Ammon's horn (tissue), 1 donor: ENCODE results near the gene CWC27.
A peak's percentile ranks its signal among the peaks of the same experiment; 100 is the strongest.

Experiments
- DNase-seq: peaks from one replicate; pipeline ENCODE4 v3.0.0-alpha.2; 2016; ENCODE audit warnings: low spot score

Gene CWC27

DNA sequence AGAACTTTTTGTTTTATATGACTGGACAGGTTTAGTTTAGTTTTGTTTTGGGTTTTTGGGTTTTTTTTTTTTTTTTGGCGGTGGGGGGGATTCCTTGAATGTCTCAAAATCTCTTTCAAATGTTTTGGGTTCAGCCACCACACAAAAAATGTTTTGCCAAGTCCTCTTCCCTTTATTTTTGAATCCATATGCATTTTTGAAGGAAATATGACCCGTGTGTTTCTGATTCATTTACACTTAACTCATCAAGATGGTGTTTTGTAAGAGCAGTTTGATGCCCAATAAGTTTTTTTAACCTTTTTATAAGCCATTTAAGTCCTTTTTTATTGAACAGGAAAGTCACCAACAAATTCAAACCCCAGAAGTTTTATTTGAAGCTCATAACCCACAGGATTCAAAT, 209.8 kb downstream of the CWC27 start:
- no peak for DNase-seq

DNA sequence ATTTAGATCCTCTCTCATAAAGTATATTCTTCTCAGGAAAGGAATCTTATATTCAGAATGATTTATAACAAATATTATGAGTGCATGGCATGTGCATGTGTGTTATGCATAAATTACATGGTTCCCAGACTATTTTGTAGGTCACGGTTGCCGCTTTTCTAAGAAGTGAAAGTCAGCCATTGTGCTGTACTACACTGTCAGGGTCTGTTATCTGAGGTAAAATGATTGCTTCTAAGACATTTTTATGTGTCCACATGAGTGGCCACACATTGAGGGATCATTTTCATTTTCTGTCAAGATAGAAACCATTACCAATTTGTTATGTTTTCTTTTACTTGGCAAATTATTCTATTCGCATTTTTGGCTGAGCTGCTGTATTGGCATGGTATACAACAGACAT, 210.8 kb downstream of the CWC27 start:
- no peak for DNase-seq

DNA sequence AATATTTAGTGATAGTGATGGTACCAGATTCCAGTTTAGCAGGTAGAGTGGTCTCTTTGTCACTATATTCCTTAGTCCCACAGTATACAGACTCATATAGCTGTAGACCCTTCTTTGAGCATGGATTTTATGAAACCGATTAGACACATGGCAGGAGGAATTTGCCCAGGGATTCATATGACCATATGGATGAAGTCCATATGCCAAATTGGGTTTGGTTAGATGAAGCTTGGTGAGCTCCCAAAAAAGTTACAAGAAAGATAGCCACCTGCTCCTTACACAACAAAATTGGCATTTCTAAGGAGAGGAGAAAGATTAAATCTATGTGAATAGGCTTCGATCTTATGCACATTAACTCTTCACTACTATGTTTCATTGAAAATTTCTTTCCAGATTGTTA, 211.4 kb downstream of the CWC27 start:
- no peak for DNase-seq

DNA sequence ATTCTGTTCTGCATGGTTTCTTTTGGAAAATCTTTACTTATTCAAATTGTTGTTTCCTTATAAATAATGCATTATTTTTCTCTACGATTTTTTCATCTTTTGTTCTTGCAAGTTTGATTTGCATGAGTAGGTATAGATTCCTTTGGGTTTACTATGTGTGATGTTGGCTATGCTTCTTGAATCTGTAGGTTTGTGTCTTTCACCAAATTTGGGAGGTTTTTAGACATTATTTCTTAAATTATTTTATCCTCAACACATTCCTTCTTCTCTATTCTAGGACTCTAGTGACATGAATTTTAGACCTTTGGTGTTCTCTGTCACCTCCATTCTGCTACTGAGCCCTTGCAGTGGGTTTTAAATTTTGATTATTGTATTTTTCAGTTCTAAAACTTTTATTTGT, 219.0 kb downstream of the CWC27 start:
- DNase-seq = no peak

DNA sequence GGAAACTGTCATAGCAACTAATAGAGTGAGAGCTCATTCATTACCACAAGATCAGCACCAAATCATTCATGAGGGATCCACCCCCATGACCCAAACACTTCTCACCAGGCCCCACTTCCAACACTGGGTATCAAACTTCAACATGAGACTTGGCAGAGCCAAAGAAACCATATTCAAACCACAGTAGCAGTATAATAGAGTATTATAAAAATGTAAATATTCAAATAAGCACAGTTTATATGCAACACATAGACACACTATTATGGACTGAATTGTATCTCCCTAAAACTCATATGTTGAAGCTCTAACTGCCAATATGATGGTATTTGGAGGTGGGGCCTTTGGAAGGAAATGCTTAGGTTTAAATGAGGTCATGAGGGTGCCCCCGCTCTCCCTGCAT, 240.5 kb downstream of the CWC27 start:
- DNase-seq = no peak

DNA sequence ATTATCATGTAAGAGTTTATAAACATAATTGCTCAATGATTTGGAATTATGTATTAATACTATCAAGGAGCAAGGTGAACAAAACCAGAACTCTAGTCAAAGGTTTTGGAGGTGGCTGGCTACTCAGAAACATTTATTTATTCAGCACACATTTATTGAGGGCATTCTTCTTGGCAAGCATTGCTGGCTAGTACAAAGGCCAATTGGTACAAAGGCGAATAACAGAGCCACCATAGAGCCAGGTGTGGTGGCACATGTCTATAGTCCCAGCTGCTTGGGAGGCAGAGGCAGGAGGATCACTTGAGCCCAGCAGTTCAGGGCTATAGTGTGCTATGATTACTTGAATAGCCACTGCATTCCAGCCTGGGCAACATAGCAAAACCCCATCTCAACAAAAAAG, 242.1 kb downstream of the CWC27 start:
- DNase-seq = no peak

DNA sequence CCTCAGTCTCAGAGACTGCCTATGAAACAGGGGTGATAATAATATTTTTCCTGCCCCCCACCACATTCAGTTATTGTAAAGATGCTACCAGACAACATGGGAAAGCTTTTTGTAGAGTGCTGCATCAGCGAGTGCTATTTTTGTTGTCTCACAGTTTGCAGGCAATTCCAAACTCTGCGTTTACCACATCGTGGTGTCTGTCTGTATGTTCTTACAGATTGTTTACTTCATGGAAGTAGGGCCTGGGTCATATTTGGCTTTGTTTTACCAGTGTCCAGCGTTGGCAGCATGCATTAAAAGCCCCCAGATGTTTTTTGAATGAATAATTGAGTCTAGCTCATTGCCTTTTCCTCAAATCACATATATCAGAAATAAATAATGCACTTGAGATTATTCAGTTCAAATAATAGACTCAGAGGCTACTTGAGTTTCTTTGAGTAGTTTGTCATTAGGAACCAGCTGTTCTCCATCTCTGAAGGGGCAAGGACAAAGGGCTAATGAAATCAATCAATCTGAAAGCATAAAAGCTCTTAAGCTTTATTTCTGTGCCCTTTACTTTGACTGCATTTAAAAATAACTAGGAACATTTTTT, 243.7 kb downstream of the CWC27 start:
- no peak for DNase-seq

DNA sequence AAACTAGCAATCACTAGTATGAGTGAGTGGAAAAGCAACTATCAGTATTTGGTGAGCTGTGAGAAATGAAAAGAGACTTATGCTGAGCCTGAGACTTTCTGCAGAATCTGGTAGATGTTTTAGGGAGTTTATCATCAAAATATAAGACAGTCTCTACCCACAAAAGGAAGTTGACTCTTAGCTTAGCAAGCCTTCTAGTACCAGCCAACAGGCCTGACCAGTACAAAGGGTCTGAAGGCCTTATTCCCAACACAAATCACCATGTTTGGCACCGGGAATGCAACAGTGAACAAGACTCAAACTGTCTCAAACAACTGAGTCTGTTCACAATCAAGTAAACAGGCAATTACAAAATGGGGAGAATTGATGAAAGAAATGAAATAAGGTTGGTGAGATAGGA, 244.4 kb downstream of the CWC27 start:
- DNase-seq = no peak

DNA sequence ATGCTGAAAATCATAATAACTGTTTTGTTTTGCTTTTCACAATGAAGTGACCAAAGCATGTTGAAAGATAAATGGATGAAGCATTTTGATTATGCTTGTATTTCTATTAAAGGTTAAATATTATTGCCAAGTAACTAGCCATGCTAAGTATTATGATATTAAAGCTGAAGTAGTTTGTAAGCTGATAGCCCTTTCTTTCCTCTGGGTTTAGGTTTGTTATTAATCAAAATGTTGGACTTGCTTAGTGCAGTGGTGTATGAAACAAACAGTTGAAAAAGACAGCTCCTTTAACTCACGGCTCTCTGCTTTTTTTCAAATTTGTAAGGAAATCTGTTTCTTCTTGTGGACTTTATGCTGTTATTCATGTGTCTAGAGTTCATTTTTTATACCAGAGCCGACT, 246.0 kb downstream of the CWC27 start:
- no peak for DNase-seq

DNA sequence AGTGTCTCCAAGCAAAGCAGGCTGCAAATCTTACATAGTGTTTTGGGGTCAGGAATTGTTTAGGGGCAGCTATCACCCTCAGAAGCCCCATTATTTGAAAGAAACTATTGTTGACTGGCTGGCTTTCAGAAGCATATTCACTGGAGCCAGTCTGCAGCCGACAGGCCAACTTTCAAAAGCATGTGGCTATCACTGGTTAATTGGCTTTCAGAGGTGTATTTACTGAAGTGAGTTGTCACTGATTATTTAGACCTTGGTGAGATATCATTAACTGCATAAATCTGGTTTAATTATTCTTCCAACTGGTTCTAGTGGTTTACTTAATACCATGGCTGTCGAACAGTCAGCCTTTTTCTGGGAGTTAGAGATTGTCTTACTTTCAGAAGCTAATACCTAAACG, 247.0 kb downstream of the CWC27 start:
- no peak for DNase-seq

DNA sequence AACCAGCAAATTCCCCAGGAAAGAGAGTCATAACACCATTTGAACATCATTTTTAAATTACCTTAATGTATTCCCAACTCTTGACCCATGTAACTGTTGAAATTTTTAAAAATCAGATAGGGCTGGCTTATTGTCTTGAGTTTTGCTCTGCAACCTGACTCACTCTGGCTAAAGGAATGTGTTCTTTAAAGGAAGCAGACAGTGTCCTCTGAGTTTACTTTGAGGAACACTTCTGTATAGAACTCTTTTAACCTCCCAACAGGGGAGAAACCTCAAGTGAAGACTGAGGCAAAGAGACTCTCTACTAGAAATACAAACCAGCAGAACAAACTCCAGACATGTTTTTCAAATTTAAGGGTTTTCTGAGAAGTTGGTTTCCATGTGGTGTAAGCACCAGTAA, 248.9 kb downstream of the CWC27 start:
- no peak for DNase-seq

DNA sequence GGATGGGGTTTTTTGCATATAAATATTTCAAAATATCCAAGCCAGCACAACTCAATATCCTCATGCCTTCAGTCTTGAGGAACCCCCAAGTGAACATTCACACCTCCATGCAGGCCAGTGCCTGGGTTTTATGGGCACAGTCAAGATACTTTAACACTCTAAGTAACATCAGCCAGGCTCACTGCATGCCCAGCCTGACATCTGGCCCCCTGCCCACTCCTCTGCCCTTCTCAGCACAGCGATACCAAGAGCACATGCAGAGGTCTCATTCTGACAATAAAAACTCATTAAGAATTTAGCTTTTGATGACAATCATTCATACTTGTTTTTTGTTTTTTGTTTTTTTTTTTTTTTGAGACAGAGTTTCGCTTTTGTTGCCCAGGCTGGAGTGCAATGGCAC, 250.0 kb downstream of the CWC27 start:
- no peak for DNase-seq

DNA sequence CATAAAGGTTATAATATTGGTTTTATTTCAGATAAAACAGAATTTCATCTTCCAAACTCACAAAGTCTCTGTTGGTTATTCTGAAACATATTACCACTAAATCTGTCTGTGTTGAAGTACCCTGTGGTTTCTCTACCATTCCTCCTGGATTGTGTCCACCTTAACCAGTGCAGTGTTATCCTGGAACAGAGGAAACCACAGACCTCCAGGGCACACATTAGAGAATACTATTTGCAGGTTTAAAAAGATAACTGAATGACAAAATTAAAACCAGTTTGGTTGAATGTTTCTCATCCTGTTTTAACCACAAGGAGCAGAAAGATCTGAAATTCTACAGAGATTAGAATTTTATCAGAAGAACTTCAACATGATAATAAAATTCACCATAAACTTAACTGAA, 251.8 kb downstream of the CWC27 start:
- no peak for DNase-seq

DNA sequence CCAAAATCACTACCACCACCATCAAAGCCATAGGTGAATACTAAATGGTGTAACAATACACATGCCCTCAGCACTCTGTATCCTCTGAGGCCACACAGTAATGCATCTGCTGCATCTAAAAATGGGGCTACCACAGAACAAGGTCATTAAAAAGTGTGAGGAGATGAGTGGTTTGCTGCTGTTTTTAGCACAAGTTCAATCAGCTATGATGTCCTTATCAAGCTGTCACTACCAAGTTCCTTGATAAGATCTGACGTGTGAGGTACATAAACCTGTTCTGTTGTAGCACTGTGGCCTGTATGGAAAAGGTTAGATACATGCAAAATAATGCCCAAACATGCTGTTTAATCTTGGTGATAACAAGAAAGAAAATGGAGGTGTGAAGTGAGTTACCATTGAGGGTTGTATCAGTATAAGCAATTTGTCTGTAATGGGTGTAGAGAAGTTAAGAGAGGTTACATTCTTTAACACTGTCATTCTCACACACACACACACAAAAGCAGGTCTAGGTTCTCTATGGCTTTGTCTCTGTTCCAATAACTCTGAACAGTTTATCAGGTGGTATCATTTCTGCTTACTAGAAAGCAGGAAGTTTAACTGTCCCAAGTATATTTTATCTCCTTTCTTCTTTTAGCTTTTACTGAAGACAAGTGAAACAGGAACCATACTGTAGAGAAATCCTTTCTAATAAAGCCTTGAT, 252.9 kb downstream of the CWC27 start:
- no peak for DNase-seq

DNA sequence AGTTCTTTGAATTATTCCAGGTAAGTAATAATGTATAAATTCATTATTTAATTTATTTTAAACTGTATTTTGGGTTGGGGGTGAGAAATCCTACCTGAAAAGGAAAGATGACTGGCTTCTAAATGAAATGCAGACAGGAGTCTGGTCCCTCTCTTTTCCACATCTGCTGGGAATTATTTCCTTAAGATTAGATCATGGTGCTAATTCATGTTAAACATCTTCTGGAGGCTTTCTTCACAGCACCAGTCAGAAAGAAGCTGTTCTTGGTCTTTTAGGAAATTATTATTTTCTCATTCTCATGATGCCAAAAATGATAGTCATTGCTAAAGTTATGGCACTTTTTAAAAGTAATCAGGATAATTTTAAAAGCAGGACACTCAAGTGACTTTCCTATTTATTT, 254.2 kb downstream of the CWC27 start:
- DNase-seq = no peak

DNA sequence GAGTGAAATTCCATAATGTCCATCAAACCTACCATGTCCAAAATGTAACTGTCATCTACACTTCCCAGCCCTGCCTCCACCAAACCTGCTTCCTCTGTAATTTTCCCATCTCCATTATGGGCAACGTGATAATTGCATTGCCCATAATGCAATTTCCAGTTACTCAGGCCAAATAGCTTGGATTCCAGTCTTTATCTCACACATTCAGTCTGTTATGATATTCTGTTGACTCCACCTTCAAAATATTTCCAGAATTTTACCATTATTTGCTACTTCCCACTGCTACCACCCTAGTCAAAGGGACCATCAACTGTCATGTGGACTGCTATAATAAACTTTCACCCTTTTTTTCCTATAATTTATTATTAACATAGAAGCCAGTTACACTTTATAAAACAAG, 256.0 kb downstream of the CWC27 start:
- no peak for DNase-seq

DNA sequence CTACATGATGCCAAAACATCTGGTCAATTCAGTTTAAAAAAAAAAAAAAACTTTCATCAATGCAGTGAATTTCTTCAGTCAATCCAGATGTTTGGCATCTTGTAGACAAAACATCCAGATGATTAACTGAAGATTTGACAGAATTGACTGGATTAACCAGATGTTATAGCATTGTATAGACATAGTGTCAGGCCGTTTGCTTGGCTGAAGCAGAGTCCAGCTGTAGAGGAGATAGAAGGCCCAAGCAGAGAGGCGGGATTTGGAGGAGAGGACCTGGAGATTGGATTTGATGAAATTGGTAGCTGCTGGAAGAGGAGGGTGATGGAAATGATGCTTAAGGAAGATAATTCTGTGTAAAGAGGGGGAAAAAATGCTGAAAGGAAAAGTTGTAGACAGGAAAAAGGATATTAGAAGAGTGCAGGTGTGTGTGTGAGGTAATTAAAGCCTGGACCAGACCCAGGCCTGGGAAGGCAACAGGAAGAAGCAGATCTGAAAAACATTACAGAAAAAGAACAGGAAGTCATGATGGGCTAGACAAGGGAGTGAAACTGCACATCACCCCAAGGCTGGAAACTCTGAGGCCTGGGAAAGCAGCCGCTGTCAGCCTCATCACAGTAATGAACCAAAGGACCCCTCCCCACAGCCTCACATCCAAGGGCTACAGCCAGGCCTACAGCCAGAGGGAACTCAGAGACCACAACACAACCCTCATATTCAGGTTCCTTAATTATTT, 258.3 kb downstream of the CWC27 start:
- no peak for DNase-seq

DNA sequence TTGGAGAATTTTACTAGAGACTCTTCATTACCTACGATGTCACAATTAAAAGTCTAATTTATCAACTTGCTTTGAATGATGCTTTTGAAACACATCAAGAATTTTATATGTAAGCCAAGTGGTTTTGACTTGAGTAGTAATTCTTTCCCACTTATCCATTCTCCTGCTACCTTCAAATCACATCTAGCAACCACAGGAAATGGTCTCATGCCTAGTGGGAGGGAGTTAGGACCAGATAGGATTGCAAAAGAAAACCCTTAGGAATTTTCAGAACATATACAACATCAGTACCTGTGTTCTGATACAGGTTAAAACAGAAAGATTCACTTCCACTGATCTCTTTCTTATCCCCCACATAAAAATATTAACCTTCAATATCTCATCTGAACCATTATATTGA, 260.4 kb downstream of the CWC27 start:
- DNase-seq = no peak

DNA sequence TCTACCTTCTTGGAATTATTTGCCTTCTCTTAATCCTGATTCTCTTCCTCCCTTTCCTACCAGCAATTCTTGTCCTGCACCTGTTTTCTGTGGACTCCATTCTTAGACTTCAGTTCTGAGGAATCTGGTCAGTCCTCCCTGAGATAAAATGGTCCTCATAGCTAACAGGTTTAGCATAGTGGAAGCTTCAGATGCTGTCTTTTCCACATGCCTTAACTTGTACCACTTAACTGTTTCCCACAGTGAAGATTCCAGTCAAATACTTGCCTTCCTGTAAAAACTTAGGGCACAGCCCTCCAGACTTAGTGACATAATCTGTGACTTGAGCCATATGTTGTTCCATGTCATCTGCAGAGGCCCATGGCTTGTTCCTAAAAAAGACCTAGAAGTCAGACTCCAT, 261.3 kb downstream of the CWC27 start:
- no peak for DNase-seq

DNA sequence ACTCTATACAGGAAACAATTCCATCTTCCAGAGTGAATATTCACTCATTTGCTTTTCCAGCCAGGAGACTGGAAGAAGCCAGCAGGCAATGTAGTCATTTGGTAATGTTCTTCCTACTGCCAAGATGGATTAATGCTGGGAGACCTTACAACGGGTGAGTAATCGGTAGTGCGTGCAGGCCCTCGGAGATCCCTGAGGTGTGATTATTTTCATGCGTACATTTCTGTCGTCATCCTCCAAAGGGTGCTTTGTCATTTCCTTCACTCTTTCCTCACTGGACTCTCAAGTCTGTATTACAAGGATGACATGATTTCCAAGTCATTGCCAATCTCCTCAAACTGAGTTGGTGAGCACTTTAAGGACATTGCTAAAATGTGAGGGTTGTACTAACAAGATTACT, 263.5 kb downstream of the CWC27 start:
- no peak for DNase-seq

DNA sequence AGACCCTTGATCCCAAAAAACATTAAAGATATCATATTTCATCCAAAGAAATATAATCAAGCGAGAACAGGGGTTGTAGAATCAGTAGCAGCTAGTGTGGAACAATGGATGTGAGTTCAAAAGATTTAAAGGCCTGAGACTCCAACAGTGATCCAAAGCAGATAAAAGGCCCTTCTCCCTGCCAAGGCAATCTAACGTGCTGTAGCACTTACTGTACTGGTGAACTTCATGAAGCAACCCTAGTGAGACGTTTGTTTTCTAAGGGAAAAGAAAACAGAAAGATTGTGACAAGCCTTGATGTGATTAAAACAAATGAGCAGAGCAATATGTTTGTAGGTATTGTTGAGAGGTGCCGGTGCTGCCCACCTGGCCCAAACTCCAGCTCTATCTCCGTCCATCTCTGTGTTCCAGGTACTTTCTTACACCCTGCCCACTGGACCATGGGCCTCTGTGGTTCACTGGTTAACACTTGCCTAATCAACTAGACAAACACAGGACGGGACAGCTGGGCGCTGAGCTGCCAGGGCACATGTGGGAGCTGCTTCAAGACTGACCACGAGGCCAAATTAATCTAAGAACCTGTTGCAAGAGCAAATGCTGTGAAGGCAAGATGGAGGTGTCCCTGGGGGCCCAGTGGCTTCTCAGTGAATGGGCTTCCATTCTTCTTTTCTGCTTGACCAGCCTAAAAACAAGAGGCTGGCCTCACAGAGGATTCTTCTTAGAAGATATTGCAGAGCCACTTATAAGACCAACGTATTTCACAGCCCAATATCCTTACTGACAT, 265.5 kb downstream of the CWC27 start:
- DNase-seq = peak; percentile 6

DNA sequence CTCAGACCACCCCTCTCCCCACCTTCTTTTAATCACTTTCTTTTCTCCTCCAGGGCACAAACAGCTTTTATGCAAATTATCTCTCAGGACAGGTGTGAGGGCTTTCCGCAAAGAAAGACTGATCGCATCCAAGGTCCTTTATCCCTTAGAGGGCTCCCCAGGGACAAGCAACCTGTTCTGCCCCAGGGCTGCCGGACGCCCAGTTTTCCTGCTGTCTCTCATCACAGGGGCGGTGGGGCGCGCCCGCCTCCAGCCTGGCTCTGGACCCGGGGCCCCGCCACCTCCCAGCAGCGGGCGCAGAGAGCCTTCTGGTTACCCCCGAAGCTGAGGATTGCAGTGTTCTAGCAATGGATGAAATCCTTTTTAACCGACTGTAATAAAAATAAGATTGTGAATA, 266.1 kb downstream of the CWC27 start:
- no peak for DNase-seq
